Keratinocyte (primary cell): ENCODE results near the gene TMA7B.

ENCODE experiments used
- CTCF ChIP-seq, 3 experiments: IDR thresholded peaks in 1 of 3; conservative IDR thresholded peaks in 1 of 3; optimal IDR thresholded peaks in 1 of 3; 2 replicates in 2 of 3; 3 replicates in 1 of 3; pipeline versions ENCODE3 to v1.5.1; 2011; ENCODE audit warnings: low read length in 3 of 3, mild to moderate bottlenecking in 3 of 3, moderate library complexity in 2 of 3, control low read depth in 1 of 3, inconsistent platforms in 1 of 3; ENCODE audit not compliant: insufficient read depth in 2 of 3; ENCODE audit errors: extremely low read depth in 1 of 3
- EZH2 ChIP-seq: IDR thresholded peaks from one replicate; pipeline ENCODE4 v1.6.1; 2012; ENCODE audit warnings: inconsistent platforms, mild to moderate bottlenecking, low read length, moderate library complexity

GRCh38 chr22:39924286-39924685 is 35.9 kb upstream of the TMA7B start:
- TF ChIP-seq CTCF (optimal IDR thresholded peaks at IDR 0.05 in 1 of 3, IDR thresholded peaks at IDR 0.05 in 1 of 3, conservative IDR thresholded peaks at IDR 0.05 in 1 of 3; ENCODE audit: extremely low read depth in 1 of 3, insufficient read depth in 2 of 3, low read length in 3 of 3), result no peak
- TF ChIP-seq EZH2, result no peak
